ENCODE data around the gene IL1R2. TPM values are rescaled to one million over a fixed set of nuclear protein-coding genes. Genes with fewer than 3 reads are reported as not detected.
A peak's percentile ranks its signal among the peaks of the same experiment; 100 is the strongest.

The IL1R2 gene
- total RNA-seq, 1 donor: 0.81 TPM

GRCh38 chr2:102013206-102014040 is 21.7 kb downstream of the IL1R2 start:
- peak; percentile 23 for DNase-seq (ENCODE audit: low read depth)
- TF ChIP-seq CTCF (IDR thresholded peaks at IDR 0.05; ENCODE audit: insufficient read depth, low read length): no peak
- H3K4me3 ChIP-seq (ENCODE audit: low read depth, low read length): no peak overlapping the region

- DNase-seq (ENCODE audit: low read depth): no peak
- H3K4me3 ChIP-seq (ENCODE audit: low read depth, low read length): no peak overlapping the region
- TF ChIP-seq CTCF (IDR thresholded peaks at IDR 0.05; ENCODE audit: insufficient read depth, low read length): no peak
Measured at GRCh38 chr2:102014041-102014345, 22.2 kb downstream of the IL1R2 start.

- no peak for DNase-seq (ENCODE audit: low read depth)
- TF ChIP-seq CTCF (IDR thresholded peaks at IDR 0.05; ENCODE audit: insufficient read depth, low read length): no peak
- no peak overlapping the region for H3K4me3 ChIP-seq (ENCODE audit: low read depth, low read length)
Measured at GRCh38 chr2:102015399-102015798, 23.6 kb downstream of the IL1R2 start.

- no peak for TF ChIP-seq CTCF (IDR thresholded peaks at IDR 0.05; ENCODE audit: insufficient read depth, low read length)
- no peak for DNase-seq (ENCODE audit: low read depth)
- H3K4me3 ChIP-seq (ENCODE audit: low read depth, low read length): no peak overlapping the region
Measured at GRCh38 chr2:102016399-102016955, 24.7 kb downstream of the IL1R2 start.

GRCh38 chr2:102018823-102019445 is 27.2 kb downstream of the IL1R2 start:
- DNase-seq (ENCODE audit: low read depth): peak; percentile 64
- no peak overlapping the region for H3K4me3 ChIP-seq (ENCODE audit: low read depth, low read length)

GRCh38 chr2:102020596-102021170 is 28.9 kb downstream of the IL1R2 start:
- TF ChIP-seq CTCF (IDR thresholded peaks at IDR 0.05; ENCODE audit: insufficient read depth, low read length): peak; percentile 98
- peak; percentile 93 for DNase-seq (ENCODE audit: low read depth)
- H3K4me3 ChIP-seq (ENCODE audit: low read depth, low read length): no peak overlapping the region

More at GRCh38 chr2:102018823-102019445, 27.2 kb downstream of the IL1R2 start:
- TF ChIP-seq CTCF (IDR thresholded peaks at IDR 0.05; ENCODE audit: insufficient read depth, low read length): no peak

Measured in fibroblast of the aortic adventitia (primary cell).